Medulla oblongata (tissue), 1 donor: ENCODE measurements around the gene KAZALD1.

Experiments used
- DNase-seq: peaks from one replicate; pipeline ENCODE4 v3.0.0-alpha.2; 2015; ENCODE audit errors: extremely low spot score

KAZALD1 gene

DNA sequence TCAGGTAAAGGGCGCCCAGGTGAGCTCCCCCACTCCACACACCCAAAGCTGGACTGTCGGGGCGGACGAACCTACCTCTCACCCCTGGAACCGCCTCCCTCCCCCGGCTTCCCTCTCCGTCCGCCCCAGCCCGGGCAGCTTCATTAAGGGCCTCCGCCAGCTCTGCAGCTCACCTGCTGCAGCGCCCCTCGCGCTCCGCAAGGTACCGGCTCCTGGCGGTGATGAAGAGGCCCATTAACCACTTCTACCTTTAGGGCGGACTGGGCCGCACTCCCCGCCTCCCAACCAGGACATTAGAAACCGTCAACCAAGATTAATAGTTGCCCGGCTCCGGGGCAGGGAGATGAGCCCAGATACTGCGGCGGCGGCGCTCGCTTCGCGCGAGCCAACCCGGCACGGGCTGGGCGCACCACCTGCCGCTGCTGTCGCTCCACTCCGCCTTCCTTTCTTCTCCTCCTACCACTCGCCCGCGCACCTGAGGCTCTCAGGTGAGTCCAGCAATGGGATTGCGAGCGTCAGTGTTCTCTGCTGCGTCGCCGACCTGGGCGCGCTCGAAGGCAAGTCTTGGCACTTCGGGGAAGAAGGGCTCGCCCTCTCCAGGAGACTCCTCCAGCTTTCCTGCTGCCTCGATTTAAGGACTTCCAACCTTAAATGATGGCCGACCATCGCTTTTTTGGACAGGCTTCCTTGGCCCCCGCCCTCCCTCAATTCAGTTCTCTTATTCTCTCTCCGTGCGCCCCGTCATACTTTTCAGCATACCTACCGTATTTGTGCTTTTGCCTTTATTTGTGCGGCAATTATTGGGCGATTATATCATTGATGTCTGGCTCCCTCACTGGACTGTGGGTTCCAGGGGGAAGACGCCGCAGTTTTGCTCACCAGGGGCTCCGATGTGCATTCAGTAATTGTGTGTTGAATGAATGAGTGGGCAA lies 13.6 kb upstream of the KAZALD1 start:
- no peak for DNase-seq

DNA sequence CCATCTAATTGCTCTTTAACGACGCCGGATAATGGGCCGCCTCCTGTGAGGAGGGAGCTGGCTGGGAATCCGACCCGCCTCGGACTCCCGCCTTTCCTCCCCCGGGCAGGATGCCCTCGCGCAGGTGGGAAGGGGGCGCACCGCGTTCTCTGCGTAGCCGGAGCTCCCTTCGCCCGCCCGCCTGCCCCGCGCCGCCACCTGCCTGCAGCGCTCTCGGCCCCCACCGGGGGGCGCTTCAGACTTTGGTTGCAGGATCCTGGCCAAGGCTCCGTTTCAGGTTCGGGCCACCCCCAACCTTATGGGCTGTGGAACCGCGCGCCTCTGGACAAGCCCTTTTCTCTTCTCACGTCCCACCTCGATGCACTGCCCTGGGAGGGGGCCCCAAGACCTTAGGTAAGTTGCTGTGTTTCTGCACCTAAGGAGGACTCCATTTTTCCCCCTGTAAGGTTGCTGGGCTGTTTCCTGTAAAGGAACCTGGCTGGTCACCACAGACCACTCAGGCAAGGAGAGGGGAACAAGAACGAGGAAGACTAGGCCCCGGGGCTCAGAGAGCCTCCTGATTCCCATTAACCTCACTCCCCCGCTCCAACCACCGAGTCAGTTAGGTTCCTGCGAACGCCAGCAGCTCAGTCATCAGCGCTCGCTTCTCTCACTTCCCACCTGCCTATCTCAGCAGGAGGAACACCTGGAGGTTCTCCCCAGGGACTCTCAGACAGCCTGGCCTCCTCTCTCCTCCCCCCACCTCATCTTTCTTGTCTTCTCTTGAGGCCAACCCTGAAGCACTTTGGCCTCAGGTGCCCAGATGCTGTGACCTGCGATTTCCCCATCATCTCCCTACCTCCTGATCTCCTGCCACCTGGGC lies 11.3 kb upstream of the KAZALD1 start:
- DNase-seq: no peak

DNA sequence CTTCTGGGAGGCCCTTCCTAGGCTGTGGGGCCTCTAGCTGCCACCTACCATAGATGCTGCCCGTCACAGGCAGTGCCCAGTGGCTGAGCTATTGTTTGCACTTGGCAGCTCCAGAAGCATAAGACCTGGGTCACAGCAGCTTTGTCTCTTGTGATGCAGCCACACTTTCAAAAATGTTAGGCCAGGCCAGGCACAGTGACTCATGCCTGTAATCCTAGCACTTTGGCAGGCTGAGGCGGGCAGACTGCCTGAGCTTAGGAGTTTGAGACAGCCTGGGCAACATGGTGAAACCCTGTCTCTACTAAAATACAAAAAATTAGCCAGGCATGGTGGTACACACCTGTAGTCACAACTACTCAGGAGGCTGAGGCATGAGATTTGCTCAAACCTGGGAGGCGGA lies 9.5 kb upstream of the KAZALD1 start:
- peak; percentile 59 for DNase-seq

DNA sequence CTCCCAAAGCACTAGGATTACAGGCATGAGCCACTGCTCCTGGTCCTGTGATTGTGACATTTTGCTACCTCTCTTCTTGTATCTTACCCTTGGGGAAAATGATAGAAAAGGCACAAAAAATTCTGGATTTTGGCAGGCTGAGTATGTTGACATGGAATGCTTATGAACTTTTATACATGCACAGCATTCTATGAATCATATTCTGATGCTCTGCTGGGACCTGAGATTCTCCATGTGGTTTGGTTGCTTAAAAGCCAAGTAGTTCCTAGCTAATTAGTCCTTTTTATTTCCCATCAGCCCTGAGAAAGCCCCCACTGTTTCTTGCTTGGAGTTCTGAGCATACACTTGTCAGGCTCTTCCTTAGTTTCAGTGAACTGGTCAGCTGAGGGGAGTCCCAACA lies 8.3 kb upstream of the KAZALD1 start:
- DNase-seq: no peak

DNA sequence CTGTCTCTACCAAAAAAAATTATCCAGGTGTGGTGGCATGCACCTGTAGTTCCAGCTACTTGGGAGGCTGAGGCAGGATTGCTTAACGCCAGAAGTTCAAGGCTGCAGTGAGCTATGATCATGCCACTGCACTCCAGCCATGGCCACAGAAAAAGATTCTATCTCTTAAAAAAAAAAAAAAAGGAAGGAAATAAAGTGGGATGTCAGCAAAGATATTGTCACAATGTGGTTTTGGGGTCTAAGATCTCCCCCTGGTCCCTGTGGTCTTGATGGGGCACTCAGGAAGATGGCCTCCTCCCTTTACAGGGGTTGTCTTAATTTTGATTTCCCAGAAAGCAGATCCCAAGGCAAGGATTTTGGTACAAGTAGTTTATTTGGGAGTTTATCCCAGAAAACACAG lies 7.4 kb upstream of the KAZALD1 start:
- DNase-seq: no peak

DNA sequence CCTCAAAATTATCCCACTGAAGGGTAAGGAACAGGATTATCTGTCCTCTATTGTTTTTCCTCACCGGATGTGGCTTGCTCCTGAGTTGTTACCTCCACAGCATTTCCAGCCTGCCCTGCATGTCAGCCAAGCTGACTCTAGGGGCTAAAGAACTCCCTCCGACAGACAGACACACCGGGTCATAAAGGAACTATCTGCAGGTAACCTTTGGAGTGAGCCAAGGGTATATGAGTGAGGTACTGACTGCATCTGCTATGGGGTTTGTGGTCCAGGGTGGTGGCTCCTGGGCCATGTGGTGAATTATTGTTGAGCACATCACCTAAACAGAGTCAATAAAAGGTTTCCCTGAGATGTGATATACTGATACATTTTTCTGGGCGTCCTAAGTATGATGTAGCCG lies 6.9 kb upstream of the KAZALD1 start:
- DNase-seq: no peak

DNA sequence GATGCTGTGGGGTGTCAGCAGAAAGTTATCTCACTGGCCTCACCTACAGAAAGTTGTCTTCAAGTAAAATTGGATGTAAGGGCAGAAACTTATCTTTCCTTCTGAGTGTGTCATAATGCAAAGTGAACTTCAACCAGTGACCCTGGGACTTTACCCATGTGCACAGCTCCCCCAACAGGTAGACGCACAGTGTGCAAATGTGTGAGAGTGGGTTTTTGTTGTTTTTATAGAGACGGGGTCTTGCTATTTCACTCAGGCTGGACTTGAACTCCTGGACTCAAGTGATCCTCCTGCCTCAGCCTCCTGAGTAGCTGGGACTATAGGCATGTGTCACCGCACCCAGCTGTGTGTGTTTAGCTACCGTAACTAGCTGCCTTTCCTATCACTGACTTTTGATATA lies 6.4 kb upstream of the KAZALD1 start:
- DNase-seq: no peak

DNA sequence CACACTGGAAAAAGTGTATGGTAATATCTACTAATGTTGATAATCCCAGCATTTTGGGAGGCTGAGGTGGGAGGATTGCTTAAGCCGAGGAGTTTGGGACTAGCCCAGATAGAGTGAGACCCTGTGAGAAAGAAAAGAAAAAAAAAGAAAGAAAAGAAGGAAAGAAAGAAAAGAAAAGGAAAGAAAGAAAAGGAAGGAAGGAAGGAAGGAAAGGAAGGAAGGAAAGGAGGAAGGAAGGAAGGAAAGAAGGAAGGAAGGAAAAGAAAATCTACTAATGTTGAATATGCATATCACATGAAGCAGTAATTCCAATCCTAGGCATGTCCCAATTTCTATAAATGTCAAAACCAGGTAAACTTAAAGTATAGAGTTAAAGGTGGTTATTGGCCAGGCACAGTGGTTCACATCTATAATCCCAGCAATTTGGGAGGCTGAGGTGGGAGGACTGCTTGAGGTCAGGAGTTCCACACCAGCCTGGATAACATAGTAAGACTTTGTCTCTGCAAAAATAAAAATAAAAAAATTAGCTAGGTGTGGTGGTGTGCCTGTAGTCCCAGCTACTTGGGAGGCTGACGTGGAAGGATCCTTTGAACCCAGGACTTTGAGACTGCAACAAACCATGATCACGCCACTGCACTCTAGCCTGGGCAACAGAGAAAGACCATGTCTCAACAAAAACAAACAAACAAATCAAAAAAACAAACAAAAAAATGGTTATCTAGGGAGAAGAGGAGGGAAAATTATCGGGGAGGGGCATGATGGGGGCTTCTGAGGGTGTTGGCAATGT lies 5.2 kb upstream of the KAZALD1 start:
- no peak for DNase-seq

DNA sequence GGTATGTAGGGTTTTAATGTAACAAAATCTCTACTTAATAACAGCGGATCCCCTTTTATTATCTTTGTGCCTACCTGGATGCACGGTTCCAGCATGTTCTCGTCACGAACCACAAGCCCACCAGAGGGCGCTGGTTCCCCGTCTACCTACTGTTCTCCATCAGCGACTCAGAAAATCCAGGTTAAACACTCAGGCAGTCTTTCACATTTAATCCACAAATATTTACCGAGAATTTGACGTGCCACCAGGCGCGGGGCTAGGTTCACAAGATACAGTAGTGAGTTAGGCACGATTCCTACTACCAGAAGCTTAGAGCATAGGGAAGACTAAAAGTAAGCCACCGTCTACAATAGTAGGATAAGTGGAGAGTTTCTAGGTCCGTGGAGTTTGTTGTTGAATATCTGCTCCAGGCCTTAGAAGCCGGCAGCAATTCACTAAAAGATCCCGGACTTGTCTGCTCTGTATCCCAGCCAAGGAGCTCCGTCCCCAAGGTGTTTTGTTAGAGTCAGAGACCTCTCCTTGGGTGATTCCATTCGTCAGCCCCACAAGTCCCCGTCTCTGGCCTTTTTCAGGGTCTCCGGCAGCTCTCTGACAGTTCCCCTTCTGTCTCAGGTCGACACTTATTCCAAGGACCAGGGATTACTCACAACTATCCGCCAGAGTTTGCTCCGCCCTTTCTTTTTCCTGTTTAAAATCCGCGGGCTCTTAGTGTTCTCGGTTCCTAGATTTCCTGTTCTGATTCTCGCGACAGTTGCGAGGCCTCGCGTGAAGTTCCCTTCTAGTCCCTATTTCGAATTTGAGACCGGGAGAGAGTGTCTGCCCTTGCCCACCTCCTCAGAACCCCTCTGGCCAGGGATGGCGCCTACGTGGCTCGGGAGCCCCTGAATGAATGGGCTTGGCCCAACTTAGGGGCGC lies 1.5 kb upstream of the KAZALD1 start:
- DNase-seq: peak; percentile 97

DNA sequence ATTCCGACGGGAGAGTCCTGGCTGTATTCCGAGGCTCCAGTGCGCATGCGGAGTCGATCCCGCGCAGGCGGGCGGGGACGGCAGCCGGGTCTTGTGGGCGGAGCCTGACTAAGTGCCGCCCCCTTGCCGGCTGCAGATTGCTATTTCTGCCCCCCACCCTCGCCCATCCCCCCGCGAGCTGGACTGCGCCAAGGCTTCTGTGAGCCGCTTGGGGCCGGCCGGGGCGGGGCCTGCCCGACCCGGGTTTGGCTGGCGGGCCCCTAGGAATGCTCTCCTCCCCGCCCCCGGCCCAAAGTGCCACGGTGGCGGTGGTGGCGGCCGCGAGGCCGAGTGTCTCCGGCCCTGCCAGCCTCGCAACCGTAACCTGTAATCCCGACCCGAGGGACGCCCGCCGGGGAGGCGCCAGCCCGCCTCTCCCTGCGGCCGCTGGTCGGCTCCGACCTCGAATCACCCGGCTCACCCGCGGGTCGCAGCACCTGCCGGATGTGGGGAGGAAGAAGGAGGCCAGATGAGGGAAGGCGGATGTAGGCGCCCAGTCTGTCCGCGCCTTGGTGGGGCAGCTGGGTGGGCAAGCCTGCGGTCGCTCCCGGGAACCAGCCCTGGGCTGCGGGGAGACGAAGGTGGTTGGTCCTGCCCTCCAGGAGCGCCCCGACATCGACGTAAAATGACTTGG lies 702 bp upstream of the KAZALD1 start:
- DNase-seq: peak; percentile 93

DNA sequence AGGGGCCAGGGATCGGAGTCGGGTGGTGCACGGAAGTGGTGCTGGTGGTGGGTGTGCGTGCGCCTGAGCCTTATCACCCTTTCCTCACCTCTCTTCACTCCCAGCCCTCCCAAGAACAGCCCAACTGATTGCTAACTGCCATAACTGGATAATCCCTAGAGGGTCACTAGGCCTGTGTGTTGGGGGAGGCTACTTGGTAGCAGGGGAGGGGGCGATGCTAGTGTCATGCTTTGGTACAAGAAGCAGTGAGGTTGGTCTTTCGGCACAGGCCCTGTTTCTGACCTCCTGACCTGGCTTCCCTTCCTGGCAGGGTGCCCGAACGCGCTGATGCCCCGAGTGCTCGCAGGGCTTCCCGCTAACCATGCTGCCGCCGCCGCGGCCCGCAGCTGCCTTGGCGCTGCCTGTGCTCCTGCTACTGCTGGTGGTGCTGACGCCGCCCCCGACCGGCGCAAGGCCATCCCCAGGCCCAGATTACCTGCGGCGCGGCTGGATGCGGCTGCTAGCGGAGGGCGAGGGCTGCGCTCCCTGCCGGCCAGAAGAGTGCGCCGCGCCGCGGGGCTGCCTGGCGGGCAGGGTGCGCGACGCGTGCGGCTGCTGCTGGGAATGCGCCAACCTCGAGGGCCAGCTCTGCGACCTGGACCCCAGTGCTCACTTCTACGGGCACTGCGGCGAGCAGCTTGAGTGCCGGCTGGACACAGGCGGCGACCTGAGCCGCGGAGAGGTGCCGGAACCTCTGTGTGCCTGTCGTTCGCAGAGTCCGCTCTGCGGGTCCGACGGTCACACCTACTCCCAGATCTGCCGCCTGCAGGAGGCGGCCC lies 652 bp downstream of the KAZALD1 start:
- no peak for DNase-seq

DNA sequence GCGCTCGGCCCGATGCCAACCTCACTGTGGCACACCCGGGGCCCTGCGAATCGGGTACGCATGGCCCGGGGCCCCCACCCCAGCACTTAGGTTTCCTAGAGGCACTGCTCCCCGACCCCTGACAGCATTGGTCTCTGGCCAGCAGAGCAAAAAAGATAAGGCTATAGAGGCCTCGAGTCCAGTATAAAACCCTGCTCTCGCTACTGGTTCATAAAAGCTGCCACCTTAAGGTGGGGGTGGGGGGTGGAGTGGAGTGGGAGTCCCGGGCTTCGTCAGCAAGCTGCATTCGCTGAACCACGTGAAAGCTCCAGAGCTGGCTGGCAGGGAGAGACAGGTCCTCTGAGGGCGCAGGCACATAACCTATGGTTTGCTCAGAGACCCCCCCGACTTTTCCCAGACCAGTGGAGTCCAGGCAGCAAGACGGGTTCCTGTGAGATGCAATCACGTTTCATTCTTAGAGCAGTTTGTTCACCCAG lies 1.3 kb downstream of the KAZALD1 start:
- no peak for DNase-seq

DNA sequence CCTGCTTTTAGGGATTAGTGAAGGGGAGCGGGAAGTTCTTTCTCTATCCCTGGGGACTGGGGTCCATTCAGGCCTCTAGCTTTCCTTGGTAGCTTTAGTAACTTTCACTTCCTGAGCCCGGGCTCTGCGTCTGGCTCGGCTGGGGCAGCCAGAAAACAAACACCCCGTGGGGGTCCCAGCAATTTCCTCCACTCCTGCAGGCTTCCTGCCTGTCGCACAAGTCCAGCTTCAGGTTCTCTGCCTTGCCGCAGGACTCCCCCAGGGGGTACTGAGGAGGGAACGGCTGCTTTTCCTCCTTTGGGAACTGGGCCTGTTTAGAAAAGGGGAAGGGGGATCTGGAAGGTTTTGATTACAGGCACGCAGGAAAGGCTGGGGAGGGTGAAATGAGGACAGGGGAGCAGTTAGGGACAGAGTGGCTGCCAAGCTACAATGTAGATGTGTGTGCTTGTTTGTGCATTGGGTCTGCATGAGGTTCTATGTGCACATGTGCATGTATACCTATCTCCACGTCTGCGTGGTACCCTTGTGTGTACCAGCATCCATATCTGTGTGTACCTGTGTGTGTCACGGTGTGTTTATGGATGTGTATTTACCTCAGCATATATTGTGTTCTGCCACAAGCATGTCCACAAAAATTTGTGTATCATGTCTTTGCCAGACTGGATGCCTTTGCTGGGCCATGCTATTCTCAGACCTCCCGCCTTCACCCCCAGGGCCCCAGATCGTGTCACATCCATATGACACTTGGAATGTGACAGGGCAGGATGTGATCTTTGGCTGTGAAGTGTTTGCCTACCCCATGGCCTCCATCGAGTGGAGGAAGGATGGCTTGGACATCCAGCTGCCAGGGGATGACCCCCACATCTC lies 2.0 kb downstream of the KAZALD1 start:
- DNase-seq: no peak

DNA sequence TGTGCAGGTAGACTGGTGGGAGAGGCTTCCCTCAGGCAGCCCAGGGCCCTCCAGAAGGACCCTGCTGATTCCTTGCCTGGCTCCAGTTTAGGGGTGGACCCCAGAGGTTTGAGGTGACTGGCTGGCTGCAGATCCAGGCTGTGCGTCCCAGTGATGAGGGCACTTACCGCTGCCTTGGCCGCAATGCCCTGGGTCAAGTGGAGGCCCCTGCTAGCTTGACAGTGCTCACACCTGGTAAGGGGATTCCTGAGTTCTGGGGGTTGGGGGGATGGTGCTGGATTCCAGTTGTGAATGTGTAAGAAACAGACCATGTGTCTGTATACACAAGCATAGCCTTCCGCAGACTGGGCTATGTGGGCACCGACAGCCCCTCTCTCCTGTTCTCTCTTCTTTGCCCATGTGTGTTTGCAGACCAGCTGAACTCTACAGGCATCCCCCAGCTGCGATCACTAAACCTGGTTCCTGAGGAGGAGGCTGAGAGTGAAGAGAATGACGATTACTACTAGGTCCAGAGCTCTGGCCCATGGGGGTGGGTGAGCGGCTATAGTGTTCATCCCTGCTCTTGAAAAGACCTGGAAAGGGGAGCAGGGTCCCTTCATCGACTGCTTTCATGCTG lies 2.7 kb downstream of the KAZALD1 start:
- DNase-seq: no peak

DNA sequence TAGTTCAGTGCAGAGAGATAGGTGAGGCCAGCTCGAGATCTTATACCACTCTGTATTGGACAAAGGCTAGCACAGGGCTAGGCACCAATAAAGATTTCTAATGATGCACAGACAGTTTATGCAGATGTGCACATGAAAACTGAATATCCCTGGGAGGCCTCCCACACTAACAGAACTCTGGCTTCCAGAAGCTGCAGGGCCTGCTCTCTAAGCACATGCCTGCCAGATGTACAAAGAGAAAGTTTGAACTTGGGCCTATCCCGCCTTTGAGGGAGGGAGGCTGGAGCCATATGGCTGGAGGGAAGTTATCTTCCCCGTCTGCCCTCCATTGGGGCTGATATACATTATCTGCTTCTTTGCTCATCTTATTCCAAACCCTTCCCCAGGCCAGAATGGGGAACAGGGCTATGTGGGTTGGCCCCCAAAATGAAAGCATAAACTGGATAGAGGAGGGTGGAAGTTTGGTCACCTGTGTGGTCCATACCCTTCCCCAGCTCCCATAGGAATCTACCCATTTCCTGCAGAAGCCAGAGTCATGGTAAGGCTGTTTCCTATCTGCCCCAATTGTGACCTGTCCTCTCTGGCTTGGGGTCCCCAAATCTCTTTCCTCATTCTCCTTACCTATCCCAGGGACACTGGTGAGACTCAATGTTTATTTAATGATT lies 3.8 kb downstream of the KAZALD1 start:
- DNase-seq: no peak

DNA sequence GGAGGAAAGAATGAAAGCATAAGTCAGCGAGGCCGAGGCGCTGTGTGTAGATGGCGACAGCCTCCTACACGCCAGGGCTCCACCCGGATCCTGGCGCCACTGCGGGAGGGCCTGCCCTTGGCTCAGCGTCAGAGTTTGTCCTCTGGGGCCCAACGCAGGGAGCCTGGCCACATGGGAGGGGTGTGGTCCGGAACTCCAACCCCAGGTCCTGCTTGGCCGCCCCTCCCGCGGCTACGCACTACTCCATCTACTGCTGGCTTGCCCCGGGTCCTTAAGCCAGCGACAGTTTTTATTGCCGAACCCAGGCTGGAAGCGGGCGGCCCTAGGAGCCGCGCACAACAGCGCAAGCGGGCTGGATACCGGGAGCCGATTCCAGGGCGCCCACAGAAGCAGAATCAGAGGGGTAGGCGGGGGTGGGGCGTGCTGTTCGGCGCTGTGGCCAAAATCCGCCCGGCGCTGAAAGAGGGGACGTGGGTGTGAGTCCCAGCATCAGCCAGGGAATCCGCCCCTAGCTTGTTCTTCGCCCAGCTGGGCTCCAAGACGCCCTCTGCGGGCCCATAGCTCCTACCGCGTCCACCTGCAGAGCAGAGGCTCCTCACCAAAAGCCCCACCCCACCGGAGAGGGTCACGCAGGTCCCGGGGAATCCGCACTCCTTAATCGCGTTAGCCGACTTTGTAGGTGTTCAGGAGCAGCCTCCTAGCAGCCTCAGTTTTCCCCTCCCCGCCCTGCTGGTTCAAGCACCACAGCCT lies 4.5 kb downstream of the KAZALD1 start:
- no peak for DNase-seq

DNA sequence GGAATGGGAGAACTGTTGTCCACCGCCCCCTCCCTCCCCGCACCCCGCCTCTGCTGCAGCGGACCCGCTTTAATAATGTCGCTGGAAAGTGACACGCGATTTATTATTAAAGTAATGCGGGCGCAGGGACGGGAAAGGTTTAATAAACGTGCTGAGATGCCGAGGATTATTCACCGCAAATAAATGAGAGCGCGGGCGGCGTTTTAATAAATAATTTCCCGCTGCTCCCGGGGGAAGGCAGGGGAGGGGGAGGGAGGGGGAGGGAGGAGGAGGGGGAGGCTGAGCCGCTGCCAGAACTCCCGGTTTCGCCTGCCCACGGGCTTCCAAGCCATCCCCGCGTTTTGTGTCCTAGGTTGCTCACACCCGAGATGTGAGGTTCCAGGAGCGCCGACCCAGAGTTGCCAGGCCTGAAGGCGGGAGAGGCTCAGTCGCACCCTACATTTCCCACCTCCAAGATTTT lies 5.1 kb downstream of the KAZALD1 start:
- DNase-seq: no peak
